Mammary epithelial cell (primary cell): ENCODE measurements around the gene CCS.

Experiments used
- CTCF ChIP-seq, 2 donors: IDR thresholded peaks in 1 of 2; conservative IDR thresholded peaks in 1 of 2; 2 replicates each; pipeline ENCODE4 v1.5.1; 2011 to 2012; ENCODE audit warnings: inconsistent platforms in 2 of 2, low read length in 2 of 2, mild to moderate bottlenecking in 2 of 2, control low read depth in 1 of 2, low read depth in 1 of 2; ENCODE audit not compliant: insufficient read depth in 1 of 2; ENCODE audit errors: extremely low read depth in 1 of 2
- EZH2 ChIP-seq: IDR thresholded peaks from 2 replicates; pipeline ENCODE4 v1.6.1; 2012; ENCODE audit warnings: low read length, inconsistent platforms, borderline replicate concordance

GRCh38 chr11:66612458-66612857 lies 19.5 kb downstream of the CCS start:
- TF ChIP-seq CTCF (conservative IDR thresholded peaks at IDR 0.05 in 1 of 2, IDR thresholded peaks at IDR 0.05 in 1 of 2; ENCODE audit: extremely low read depth in 1 of 2, insufficient read depth in 1 of 2, low read depth in 1 of 2, low read length in 2 of 2) (no peak), EZH2 (no peak)
